Lower leg skin (tissue), 3 donors: ENCODE measurements around the gene PLOD1.

Source experiments
- CTCF ChIP-seq, 3 donors: fragments of 450-650 bp; IDR thresholded peaks; one replicate each; pipeline ENCODE4 v1.5.1; 2016; ENCODE audit warnings: antibody characterized with exemption in 3 of 3, mild to moderate bottlenecking in 3 of 3, moderate library complexity in 2 of 3
- POLR2A ChIP-seq, 2 donors: fragments of 450-650 bp; IDR thresholded peaks; one replicate each; pipeline ENCODE4 v1.6.1; 2016 to 2017; ENCODE audit warnings: antibody characterized with exemption in 2 of 2, mild to moderate bottlenecking in 1 of 2, moderate library complexity in 1 of 2

GRCh38 chr1:11985851-11986250 lies 51.3 kb downstream of the PLOD1 start:
- TF ChIP-seq CTCF (IDR thresholded peaks at IDR 0.05), result no peak
- TF ChIP-seq POLR2A (IDR thresholded peaks at IDR 0.05), result no peak
